ENCODE measurements around the gene GRHL1. TPM values are rescaled to one million over a fixed set of nuclear protein-coding genes. Genes with fewer than 3 reads are reported as not detected.
"Not testable (repeated sequence)": the region's sequence is repeated elsewhere in the genome, so short reads cannot be mapped to it uniquely, and the experiment has no call there.

Gene GRHL1
- total and polyA plus RNA-seq, 3 donors from 2014 or later: 4.6 to 8.3 (median 8.0) TPM

GRCh38 chr2:9919512-9919911 lies 32.0 kb upstream of the GRHL1 start:
- H3K4me3 ChIP-seq: no peak overlapping the region
- 29 to 48% methylated on average over 3 of the region's 3 CpGs for WGBS, 2 donors
- no peak overlapping the region for H3K27ac ChIP-seq
- TF ChIP-seq CTCF (IDR thresholded peaks at IDR 0.05): no peak
- no peak for TF ChIP-seq POLR2A (IDR thresholded peaks at IDR 0.05)
- intact Hi-C loops (cut with DNase I; ENCODE audit: low total_unique reads): no loop called here
- DNase-seq: no peak
- no peaks in the 10 kb centered on the region for H3K27me3 ChIP-seq
- no peaks in the 10 kb centered on the region for H3K4me1 ChIP-seq
- H3K9me3 ChIP-seq: no peaks in the 10 kb centered on the region
- no peaks in the 10 kb centered on the region for H3K36me3 ChIP-seq (ENCODE audit: low read depth, missing control alignments)

- intact Hi-C loops (cut with DNase I; ENCODE audit: low total_unique reads); H3K27me3 ChIP-seq; H3K9me3 ChIP-seq; H3K4me3 ChIP-seq; H3K27ac ChIP-seq; DNase-seq; H3K36me3 ChIP-seq (ENCODE audit: low read depth, missing control alignments); H3K4me1 ChIP-seq: not testable (repeated sequence)
- WGBS, 2 donors: 94 to 97% methylated on average over 2 of the region's 2 CpGs
Measured at GRCh38 chr2:9927020-9927419, 24.5 kb upstream of the GRHL1 start.

GRCh38 chr2:9937258-9937657 lies 14.2 kb upstream of the GRHL1 start:
- Histone ChIP-seq H3K9me3 (no peaks in the 10 kb centered on the region), H3K27ac (no peak overlapping the region), H3K27me3 (no peaks in the 10 kb centered on the region), H3K4me1 (no peaks in the 10 kb centered on the region), H3K4me3 (no peak overlapping the region), H3K36me3 (ENCODE audit: low read depth, missing control alignments) (no peaks in the 10 kb centered on the region)
- WGBS, 2 donors: 90 to 91% methylated on average over 4 of the region's 4 CpGs
- TF ChIP-seq POLR2A (IDR thresholded peaks at IDR 0.05) (no peak), CTCF (IDR thresholded peaks at IDR 0.05) (no peak)
- DNase-seq: no peak
- intact Hi-C loops (cut with DNase I; ENCODE audit: low total_unique reads): no loop called here

GRCh38 chr2:9937968-9938367 lies 13.5 kb upstream of the GRHL1 start:
- H3K9me3 ChIP-seq: no peaks in the 10 kb centered on the region
- H3K36me3 ChIP-seq (ENCODE audit: low read depth, missing control alignments): no peaks in the 10 kb centered on the region
- intact Hi-C loops (cut with DNase I; ENCODE audit: low total_unique reads): no loop called here
- no peaks in the 10 kb centered on the region for H3K27me3 ChIP-seq
- H3K4me1 ChIP-seq: no peaks in the 10 kb centered on the region
- no peak for DNase-seq
- H3K27ac ChIP-seq: no peak overlapping the region
- 84 to 92% methylated on average over 2 to 9 of the region's 9 CpGs for WGBS, 2 donors
- TF ChIP-seq POLR2A (IDR thresholded peaks at IDR 0.05) (no peak), CTCF (IDR thresholded peaks at IDR 0.05) (no peak)
- H3K4me3 ChIP-seq: no peak overlapping the region

- Histone ChIP-seq H3K9me3 (no peaks in the 10 kb centered on the region), H3K4me3 (no peak overlapping the region), H3K27me3 (no peaks in the 10 kb centered on the region), H3K4me1 (peaks cover 8% of the 10 kb centered on the region), H3K36me3 (ENCODE audit: low read depth, missing control alignments) (no peaks in the 10 kb centered on the region), H3K27ac (no peak overlapping the region)
- WGBS, 2 donors: 42 to 55% methylated on average over 9 of the region's 9 CpGs
- TF ChIP-seq POLR2A (IDR thresholded peaks at IDR 0.05) (no peak), CTCF (IDR thresholded peaks at IDR 0.05) (no peak)
- intact Hi-C loops (cut with DNase I; ENCODE audit: low total_unique reads): no loop called here
- no peak for DNase-seq
Measured at GRCh38 chr2:9939587-9940485, 11.7 kb upstream of the GRHL1 start.

Measured in testis (tissue), 3 donors.